ENCODE measurements around the gene KRTAP10-7.

DNA sequence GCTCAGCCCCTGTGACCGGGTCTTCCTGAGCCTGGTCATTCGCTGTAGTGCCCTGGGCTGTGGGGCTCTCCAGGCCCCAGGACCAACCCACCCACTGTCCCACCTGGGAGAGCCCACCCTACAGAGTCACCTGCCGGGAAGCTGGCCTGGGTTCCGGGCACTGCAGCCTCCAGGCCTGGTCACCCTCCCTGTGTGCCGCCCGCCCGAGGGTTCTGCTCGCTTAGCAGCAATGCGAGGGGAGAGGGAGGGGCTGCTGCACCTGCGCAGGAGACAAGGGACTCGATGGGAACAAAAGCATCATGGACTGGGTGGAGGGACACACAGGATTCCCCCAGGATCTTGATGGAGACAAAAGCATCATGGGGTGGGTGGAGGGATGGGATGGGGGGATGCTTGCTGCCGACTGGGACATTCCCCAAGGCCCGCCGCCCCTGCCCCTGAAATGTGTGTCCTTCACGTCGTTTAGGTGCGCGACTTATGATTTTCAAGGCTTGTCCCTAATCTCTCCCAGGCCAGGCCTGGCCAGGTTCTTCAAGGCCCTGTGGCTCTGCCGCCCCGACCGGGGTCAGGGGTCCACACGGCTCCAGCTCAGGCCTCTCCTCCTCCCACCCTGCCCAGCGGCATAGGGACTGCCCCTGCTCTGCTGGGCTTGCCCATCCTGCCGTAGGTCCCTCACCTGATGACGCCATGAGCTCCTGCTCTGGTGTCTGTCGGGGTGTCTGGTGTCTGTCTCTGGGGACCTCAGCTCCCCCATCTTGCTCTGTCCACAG is 13.2 kb downstream of the KRTAP10-7 start:
- TF ChIP-seq SKI (IDR thresholded peaks at IDR 0.05; ENCODE audit: partially characterized antibody) (no peak), GZF1 (CRISPR knock-in tag; IDR thresholded peaks at IDR 0.05) (no peak)
- TF ChIP-seq, protein P1, sequence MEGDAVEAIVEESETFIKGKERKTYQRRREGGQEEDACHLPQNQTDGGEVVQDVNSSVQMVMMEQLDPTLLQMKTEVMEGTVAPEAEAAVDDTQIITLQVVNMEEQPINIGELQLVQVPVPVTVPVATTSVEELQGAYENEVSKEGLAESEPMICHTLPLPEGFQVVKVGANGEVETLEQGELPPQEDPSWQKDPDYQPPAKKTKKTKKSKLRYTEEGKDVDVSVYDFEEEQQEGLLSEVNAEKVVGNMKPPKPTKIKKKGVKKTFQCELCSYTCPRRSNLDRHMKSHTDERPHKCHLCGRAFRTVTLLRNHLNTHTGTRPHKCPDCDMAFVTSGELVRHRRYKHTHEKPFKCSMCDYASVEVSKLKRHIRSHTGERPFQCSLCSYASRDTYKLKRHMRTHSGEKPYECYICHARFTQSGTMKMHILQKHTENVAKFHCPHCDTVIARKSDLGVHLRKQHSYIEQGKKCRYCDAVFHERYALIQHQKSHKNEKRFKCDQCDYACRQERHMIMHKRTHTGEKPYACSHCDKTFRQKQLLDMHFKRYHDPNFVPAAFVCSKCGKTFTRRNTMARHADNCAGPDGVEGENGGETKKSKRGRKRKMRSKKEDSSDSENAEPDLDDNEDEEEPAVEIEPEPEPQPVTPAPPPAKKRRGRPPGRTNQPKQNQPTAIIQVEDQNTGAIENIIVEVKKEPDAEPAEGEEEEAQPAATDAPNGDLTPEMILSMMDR (CRISPR knock-in tag; IDR thresholded peaks at IDR 0.05) = no peak

All from HepG2 (cell line).